ENCODE data around the gene TMEM108.

Gene TMEM108

GRCh38 chr3:133246773-133247172 lies 208.6 kb downstream of the TMEM108 start:
- DNase-seq (ENCODE audit: low read depth, low spot score), result no peak
- H3K4me3 ChIP-seq, result no peak overlapping the region
- H3K27ac ChIP-seq, result no peak overlapping the region

GRCh38 chr3:133248389-133248788 lies 210.2 kb downstream of the TMEM108 start:
- Histone ChIP-seq H3K36me3 (ENCODE audit: insufficient read depth, low read length) (no peaks in the 10 kb centered on the region), H3K9me3 (ENCODE audit: low read depth, low read length) (no peaks in the 10 kb centered on the region), H3K4me3 (no peak overlapping the region), H3K9ac (ENCODE audit: insufficient read length) (no peak overlapping the region), H3K27ac (no peak overlapping the region)
- no peak for TF ChIP-seq EZH2 (IDR thresholded peaks at IDR 0.05)
- no peak for DNase-seq (ENCODE audit: low read depth, low spot score)

More at GRCh38 chr3:133246773-133247172, 208.6 kb downstream of the TMEM108 start:
- Histone ChIP-seq H3K9ac (ENCODE audit: insufficient read length) (no peak overlapping the region), H3K36me3 (ENCODE audit: insufficient read depth, low read length) (no peaks in the 10 kb centered on the region), H3K9me3 (ENCODE audit: low read depth, low read length) (no peaks in the 10 kb centered on the region)
- TF ChIP-seq EZH2 (IDR thresholded peaks at IDR 0.05), result no peak

- H3K9ac ChIP-seq (ENCODE audit: insufficient read length), result no peak overlapping the region
- DNase-seq (ENCODE audit: low read depth, low spot score), result no peak
- no peak overlapping the region for H3K4me3 ChIP-seq
- no peak for TF ChIP-seq FOXP2 (optimal IDR thresholded peaks at IDR 0.05; ENCODE audit: control extremely low read depth, extremely low read length, insufficient read depth)
- no peak for TF ChIP-seq EZH2 (IDR thresholded peaks at IDR 0.05)
- no peak for TF ChIP-seq POLR2AphosphoS5 (IDR thresholded peaks at IDR 0.05; ENCODE audit: borderline replicate concordance, low read depth, low read length)
- no peaks in the 10 kb centered on the region for H3K36me3 ChIP-seq (ENCODE audit: insufficient read depth, low read length)
- no peaks in the 10 kb centered on the region for H3K9me3 ChIP-seq (ENCODE audit: low read depth, low read length)
- no peak overlapping the region for H3K27ac ChIP-seq
Measured at GRCh38 chr3:133249490-133249889, 211.3 kb downstream of the TMEM108 start.

- Histone ChIP-seq H3K9ac (ENCODE audit: insufficient read length) (no peak overlapping the region), H3K36me3 (ENCODE audit: insufficient read depth, low read length) (no peaks in the 10 kb centered on the region), H3K27ac (no peak overlapping the region), H3K9me3 (ENCODE audit: low read depth, low read length) (no peaks in the 10 kb centered on the region), H3K4me3 (no peak overlapping the region)
- TF ChIP-seq EZH2 (IDR thresholded peaks at IDR 0.05) (no peak), FOXP2 (optimal IDR thresholded peaks at IDR 0.05; ENCODE audit: control extremely low read depth, extremely low read length, insufficient read depth) (no peak), POLR2AphosphoS5 (IDR thresholded peaks at IDR 0.05; ENCODE audit: borderline replicate concordance, low read depth, low read length) (no peak)
- no peak for DNase-seq (ENCODE audit: low read depth, low spot score)
Measured at GRCh38 chr3:133254151-133254550, 216.0 kb downstream of the TMEM108 start.

GRCh38 chr3:133254716-133255115 lies 216.5 kb downstream of the TMEM108 start:
- TF ChIP-seq FOXP2 (optimal IDR thresholded peaks at IDR 0.05; ENCODE audit: control extremely low read depth, extremely low read length, insufficient read depth), result no peak
- TF ChIP-seq POLR2AphosphoS5 (IDR thresholded peaks at IDR 0.05; ENCODE audit: borderline replicate concordance, low read depth, low read length), result no peak
- no peak for TF ChIP-seq EZH2 (IDR thresholded peaks at IDR 0.05)
- no peaks in the 10 kb centered on the region for H3K36me3 ChIP-seq (ENCODE audit: insufficient read depth, low read length)
- no peak overlapping the region for H3K9ac ChIP-seq (ENCODE audit: insufficient read length)
- no peak overlapping the region for H3K27ac ChIP-seq
- H3K9me3 ChIP-seq (ENCODE audit: low read depth, low read length), result no peaks in the 10 kb centered on the region
- DNase-seq (ENCODE audit: low read depth, low spot score), result no peak
- no peak overlapping the region for H3K4me3 ChIP-seq

GRCh38 chr3:133256787-133257483 lies 218.7 kb downstream of the TMEM108 start:
- no peak overlapping the region for H3K27ac ChIP-seq
- H3K9me3 ChIP-seq (ENCODE audit: low read depth, low read length), result no peaks in the 10 kb centered on the region
- H3K4me3 ChIP-seq, result no peak overlapping the region
- DNase-seq (ENCODE audit: low read depth, low spot score), result peak; percentile 10
- H3K9ac ChIP-seq (ENCODE audit: insufficient read length), result no peak overlapping the region
- H3K36me3 ChIP-seq (ENCODE audit: insufficient read depth, low read length), result no peaks in the 10 kb centered on the region
- no peak for TF ChIP-seq FOXP2 (optimal IDR thresholded peaks at IDR 0.05; ENCODE audit: control extremely low read depth, extremely low read length, insufficient read depth)
- TF ChIP-seq POLR2AphosphoS5 (IDR thresholded peaks at IDR 0.05; ENCODE audit: borderline replicate concordance, low read depth, low read length), result no peak
- no peak for TF ChIP-seq EZH2 (IDR thresholded peaks at IDR 0.05)

GRCh38 chr3:133258358-133258757 lies 220.2 kb downstream of the TMEM108 start:
- TF ChIP-seq POLR2AphosphoS5 (IDR thresholded peaks at IDR 0.05; ENCODE audit: borderline replicate concordance, low read depth, low read length), result no peak
- no peak for TF ChIP-seq FOXP2 (optimal IDR thresholded peaks at IDR 0.05; ENCODE audit: control extremely low read depth, extremely low read length, insufficient read depth)
- Histone ChIP-seq H3K36me3 (ENCODE audit: insufficient read depth, low read length) (no peaks in the 10 kb centered on the region), H3K27ac (no peak overlapping the region), H3K9me3 (ENCODE audit: low read depth, low read length) (no peaks in the 10 kb centered on the region), H3K4me3 (no peak overlapping the region), H3K9ac (ENCODE audit: insufficient read length) (no peak overlapping the region)
- DNase-seq (ENCODE audit: low read depth, low spot score), result no peak

- TF ChIP-seq POLR2AphosphoS5 (IDR thresholded peaks at IDR 0.05; ENCODE audit: borderline replicate concordance, low read depth, low read length) (no peak), FOXP2 (optimal IDR thresholded peaks at IDR 0.05; ENCODE audit: control extremely low read depth, extremely low read length, insufficient read depth) (no peak), EZH2 (IDR thresholded peaks at IDR 0.05) (no peak)
- Histone ChIP-seq H3K27ac (no peak overlapping the region), H3K9ac (ENCODE audit: insufficient read length) (no peak overlapping the region), H3K36me3 (ENCODE audit: insufficient read depth, low read length) (no peaks in the 10 kb centered on the region), H3K9me3 (ENCODE audit: low read depth, low read length) (no peaks in the 10 kb centered on the region), H3K4me3 (no peak overlapping the region)
- no peak for DNase-seq (ENCODE audit: low read depth, low spot score)
Measured at GRCh38 chr3:133259767-133260166, 221.6 kb downstream of the TMEM108 start.

- Histone ChIP-seq H3K9me3 (ENCODE audit: low read depth, low read length) (no peaks in the 10 kb centered on the region), H3K27ac (no peak overlapping the region), H3K9ac (ENCODE audit: insufficient read length) (no peak overlapping the region), H3K36me3 (ENCODE audit: insufficient read depth, low read length) (no peaks in the 10 kb centered on the region), H3K4me3 (no peak overlapping the region)
- DNase-seq (ENCODE audit: low read depth, low spot score), result no peak
- no peak for TF ChIP-seq EZH2 (IDR thresholded peaks at IDR 0.05)
- TF ChIP-seq FOXP2 (optimal IDR thresholded peaks at IDR 0.05; ENCODE audit: control extremely low read depth, extremely low read length, insufficient read depth), result no peak
- no peak for TF ChIP-seq POLR2AphosphoS5 (IDR thresholded peaks at IDR 0.05; ENCODE audit: borderline replicate concordance, low read depth, low read length)
Measured at GRCh38 chr3:133262333-133262732, 224.1 kb downstream of the TMEM108 start.
